ENCODE results near the gene TET1. TPM values are rescaled to one million over a fixed set of nuclear protein-coding genes. Genes with fewer than 3 reads are reported as not detected.
A peak's percentile ranks its signal among the peaks of the same experiment; 100 is the strongest.
"Not testable (repeated sequence)": the region's sequence is repeated elsewhere in the genome, so short reads cannot be mapped to it uniquely, and the experiment has no call there.

Gene TET1
- 10 to 100 TPM in 3 of 4 donors, 1 to 10 TPM in 1; 9.5 to 15.1 (median 11.7) TPM for polyA plus RNA-seq (ENCODE audit: insufficient read length in 4 of 4)

GRCh38 chr10:68560186-68560942 lies at the start of gene TET1:
Gene TET1 (plus strand): TSS chr10:68560337. CDS start chr10:68572339, 12,002 bp downstream.
- DNase-seq (ENCODE audit: low read depth in 4 of 4, low spot score in 3 of 4), result no peak

DNA sequence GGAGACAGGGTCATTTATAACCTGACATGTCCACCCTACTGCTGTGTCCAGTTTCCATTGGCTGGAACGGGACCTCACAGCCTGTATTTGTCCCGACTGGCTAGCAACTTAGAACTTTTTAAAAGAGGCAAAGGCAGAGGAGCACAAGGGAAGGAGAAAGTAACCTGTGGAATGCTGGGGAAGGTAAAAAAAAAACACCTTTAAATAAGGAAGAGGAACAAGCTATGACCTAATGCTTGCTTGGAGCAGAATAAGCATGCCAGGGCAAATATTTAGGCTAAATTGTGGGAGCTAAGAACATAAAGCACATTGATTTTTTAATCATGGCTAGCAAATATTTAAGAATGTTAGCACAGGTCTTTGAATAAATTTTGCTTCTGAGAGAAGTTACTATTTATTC lies 43.9 kb upstream of the TET1 start:
- not testable (repeated sequence) for DNase-seq (ENCODE audit: low read depth in 4 of 4, low spot score in 3 of 4)

GRCh38 chr10:68516766-68517165 lies 43.4 kb upstream of the TET1 start:
- DNase-seq (ENCODE audit: low read depth in 4 of 4, low spot score in 3 of 4), result no peak

DNA sequence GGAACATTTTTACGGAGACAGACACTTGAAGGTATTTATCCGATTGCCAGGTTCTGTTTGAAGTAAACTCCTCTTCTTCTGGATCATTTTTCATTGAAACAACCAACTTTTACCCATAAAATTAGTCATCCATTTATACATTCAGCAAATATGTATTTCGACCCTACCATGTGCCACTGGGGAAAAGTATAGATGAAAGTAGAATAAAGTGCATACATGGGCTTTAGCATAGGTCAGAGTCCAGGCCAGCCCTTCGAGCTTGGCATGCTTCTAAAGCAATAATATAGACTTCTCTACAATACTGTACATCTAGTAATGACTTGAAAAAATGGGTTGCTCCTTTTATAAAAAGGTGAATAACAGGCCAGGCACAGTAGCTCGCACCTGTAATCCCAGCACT lies 42.9 kb upstream of the TET1 start:
- no peak for DNase-seq (ENCODE audit: low read depth in 4 of 4, low spot score in 3 of 4)

GRCh38 chr10:68518609-68519008 lies 41.5 kb upstream of the TET1 start:
- DNase-seq (ENCODE audit: low read depth in 4 of 4, low spot score in 3 of 4), result not testable (repeated sequence)

- not testable (repeated sequence) for DNase-seq (ENCODE audit: low read depth in 4 of 4, low spot score in 3 of 4)
These were observed 34.6 kb upstream of the TET1 start for GRCh38 chr10:68525490-68526038.

- DNase-seq (ENCODE audit: low read depth in 4 of 4, low spot score in 3 of 4), result peak in 1 of 4 donors; percentile 7
These were observed 33.4 kb upstream of the TET1 start for GRCh38 chr10:68526634-68527307.

DNA sequence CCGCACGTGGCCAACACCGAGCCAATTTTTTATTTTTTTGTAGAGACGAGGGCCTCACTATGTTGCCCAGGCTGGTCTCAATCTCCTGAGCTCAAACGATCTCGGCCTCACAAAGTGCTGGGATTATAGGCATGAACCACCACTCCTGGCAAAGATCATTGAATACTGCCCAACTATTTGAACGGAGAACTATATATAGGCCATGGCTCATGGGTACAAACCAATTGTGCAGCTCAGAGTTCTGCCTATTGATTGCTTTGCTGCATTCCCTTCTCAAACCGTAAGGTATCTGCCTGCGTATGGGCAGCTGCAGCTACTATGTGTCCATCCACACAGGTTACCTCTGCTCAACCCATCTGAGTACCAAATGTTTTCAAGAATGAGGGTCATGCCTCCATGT lies 23.2 kb upstream of the TET1 start:
- DNase-seq (ENCODE audit: low read depth in 4 of 4, low spot score in 3 of 4), result no peak

- no peak for DNase-seq (ENCODE audit: low read depth in 4 of 4, low spot score in 3 of 4)
These were observed 22.3 kb upstream of the TET1 start for GRCh38 chr10:68537796-68538195.

DNA sequence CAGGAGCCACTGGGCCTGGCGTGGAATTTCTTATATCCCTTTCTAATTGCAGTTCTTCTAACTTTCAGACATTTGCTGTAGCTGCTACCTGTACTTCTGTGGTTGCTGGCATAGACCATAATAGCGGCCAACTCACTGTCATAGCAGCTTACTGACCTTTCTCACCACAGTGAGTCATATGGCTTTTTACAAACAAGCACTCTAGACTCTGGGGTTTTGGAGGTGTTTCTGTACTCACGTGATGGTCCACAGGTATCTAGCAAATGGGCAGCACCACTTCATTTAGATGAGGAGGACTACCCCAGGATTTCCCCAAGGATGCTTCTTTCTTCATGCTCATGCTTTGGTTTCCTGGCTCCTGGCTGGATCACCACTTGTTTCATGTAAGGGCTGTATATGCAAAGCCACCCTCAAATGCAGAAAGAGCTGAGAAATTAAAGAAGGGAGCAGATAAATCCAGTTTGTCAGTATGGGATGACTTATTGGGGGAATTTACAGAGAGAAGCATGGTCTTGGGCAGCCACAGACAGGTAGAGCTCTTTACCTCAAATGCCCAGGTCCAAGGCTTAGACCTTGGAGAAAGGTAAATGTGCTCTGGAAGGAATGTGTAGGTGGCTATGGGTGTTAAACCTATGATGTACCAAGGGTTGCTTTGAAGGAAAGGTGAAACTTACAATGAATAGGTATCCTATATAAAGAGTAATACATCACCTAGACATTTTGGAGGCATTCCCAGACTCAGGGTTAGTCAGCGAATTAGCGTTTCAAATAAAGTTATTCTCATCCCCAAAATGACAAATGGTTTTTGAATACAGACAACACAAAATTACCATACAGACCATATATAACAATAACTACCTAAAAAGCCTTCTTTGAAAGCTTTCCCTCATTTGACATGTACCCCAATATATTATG lies 16.9 kb upstream of the TET1 start:
- no peak for DNase-seq (ENCODE audit: low read depth in 4 of 4, low spot score in 3 of 4)

DNA sequence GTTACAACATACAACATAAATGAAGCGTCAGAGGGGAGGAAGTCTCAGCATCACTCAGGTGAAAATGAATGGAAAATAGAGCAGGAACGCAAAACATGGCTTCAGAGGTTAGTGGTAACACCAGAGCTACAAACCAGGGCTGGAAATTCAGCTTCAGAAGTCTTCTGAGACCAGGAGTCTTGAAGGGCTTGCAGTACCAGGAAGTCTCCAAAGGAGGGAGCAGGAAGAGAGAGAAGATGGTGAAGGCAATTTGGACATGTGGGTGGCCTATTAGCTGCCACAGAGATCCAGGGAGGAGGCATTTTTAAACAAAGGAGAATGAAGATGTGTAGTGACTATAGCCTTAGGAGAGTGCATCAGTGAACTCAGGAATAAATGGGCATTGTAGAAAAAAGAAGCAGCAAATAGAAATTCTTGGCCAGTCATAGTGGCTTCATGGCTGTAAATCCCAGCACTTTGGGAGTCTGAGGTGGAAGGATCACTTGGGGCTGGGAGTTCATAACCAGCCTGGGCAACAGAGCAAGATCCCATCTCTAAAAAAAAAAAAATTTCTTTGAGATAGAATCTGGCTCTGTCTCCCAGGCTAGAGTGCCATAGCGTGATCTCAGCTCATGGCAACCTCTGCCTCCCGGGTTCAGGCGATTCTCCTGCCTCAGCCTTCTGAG lies 9.3 kb upstream of the TET1 start:
- DNase-seq (ENCODE audit: low read depth in 4 of 4, low spot score in 3 of 4), result no peak

DNA sequence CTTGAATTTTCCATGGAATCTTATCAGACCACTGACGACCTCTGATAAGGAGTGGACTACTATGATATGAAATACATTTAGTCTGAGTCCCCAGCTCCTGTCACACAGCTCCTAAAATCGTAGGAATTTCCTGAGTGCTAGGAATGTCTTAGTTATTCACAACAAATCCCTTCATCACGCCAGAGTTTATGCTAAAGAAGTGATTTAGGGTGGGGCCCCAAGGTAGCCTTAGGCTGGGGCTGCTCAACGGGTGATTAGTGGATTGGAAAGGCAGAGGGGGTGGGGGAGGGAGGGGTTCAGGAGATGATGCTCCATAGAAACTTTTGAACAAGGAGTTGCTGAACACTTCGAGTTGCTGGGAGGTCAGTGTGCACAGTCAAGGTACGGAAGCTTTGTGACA lies 7.0 kb upstream of the TET1 start:
- DNase-seq (ENCODE audit: low read depth in 4 of 4, low spot score in 3 of 4), result no peak

- DNase-seq (ENCODE audit: low read depth in 4 of 4, low spot score in 3 of 4), result no peak
These were observed 6.5 kb upstream of the TET1 start for GRCh38 chr10:68553599-68553998.

DNA sequence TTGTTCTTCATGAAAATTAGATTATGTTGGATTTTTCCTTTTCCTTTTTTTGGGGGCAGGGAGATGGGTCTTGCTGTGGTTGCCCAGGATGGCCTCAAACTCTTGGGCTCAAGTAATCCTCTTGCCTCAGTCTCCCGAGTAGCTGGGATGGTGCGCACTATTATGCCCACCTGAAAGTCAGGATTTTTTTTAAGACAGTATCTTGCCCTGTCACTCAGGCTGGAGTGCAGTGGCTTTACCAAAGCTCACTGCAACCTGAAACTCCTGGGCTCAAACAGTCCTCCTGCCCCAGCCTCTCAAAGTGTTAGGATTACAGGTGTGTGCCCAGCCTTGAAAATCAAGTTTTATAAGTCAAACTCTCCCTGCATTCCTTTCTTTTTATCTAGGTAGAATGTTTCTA lies 1.7 kb upstream of the TET1 start:
- no peak for DNase-seq (ENCODE audit: low read depth in 4 of 4, low spot score in 3 of 4)

GRCh38 chr10:68559251-68559650 lies 886 bp upstream of the TET1 start:
- DNase-seq (ENCODE audit: low read depth in 4 of 4, low spot score in 3 of 4), result no peak

DNA sequence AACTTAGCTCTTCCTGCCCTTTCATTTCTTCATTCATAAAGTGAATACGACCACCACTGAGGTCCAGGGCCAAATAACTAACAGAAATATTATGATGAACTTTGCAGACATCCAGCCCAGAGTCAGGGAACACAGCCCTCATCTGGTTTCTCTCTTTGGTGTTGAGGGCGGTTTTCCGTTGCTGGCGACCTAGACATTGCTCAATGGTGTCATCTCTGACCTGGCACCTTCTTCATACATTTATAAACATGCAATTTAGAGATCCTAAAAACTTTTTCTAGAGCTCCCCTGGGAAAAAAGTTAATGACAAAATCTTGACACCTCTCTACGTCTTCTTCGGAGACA lies 324 bp upstream of the TET1 start:
- no peak for DNase-seq (ENCODE audit: low read depth in 4 of 4, low spot score in 3 of 4)

DNA sequence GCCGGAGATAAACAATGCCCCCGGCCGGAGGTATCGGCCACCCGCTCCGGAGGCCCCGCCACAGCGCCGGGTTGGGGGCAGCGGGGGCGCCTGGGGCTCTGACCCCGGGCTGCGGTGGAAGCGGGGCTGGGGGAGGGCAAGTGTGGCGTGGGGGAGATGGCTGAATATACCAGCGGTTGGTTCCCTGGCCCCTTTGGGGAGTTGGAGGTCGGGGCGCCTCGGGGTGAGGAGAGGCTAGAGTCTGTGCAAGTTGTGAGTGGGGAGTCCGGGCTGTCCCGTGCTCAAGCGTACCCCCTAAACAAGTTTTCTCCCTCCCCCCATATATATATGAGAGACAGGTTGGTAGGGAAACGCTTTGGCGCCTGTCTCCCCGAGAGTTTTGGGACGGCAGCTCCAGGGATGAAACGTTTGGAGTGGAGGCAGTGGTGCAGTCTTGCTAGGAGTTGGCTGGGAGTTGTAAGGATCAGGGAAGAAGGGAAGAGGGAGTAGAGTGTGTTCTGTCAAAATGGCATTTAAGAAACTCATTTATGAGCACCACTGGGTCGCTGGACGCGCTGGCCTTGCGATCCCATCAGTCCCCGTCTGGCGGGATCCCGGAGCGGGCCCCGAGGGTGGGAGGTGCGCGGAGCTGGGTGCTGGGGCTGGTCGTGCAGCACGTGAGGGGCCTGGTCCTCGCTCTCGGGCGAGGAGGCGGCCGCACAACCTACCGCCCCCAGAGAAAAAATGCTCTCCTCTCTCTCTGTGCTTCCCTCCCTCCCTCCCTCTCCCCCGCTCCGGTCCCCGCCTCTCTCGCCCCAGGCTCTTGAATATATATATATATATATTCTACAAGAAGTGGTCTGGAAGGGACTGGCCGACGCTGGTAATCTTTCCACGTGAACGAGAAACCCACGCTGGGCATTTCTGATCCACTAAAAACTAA lies 1.1 kb downstream of the TET1 start:
- DNase-seq (ENCODE audit: low read depth in 4 of 4, low spot score in 3 of 4), result no peak

DNA sequence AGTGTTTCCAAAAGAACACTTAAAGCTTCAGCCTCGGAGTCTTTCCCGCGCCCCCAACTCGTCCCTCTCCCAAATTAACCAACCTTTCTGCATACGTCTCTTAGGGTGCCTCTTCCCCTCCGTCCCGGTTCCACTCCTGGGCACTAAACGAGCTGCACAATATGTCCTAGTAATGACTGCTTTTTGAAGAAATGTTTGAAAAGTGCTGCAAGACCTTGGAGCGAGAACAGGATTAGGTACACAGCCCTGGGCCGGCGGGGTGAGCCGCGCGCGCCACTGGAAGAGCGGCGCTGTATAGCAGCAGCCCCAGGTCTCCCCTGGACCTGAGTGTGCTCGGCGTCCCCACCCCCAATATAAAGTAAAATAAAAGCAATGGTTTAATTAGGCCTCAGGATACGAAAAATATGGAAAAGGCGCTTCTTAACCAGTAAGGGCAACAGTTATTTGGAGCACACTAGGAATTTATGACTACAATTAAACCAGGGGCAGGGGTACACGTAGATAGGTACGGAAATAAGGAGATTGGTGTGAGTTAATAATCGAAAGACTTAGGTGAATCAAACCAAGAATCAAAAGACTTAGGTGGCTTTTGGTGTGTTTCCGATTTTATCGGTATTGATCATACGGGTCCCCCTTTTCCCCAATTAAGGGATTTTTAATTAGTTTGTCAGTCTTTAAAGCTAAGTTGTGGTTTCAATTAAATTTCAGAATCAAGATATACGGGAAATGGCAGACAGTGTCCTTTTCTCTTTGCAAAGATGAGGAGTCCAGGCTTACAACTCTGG lies 1.9 kb downstream of the TET1 start:
- no peak for DNase-seq (ENCODE audit: low read depth in 4 of 4, low spot score in 3 of 4)
